ENCODE data around the gene COA8. TPM values are rescaled to one million over a fixed set of nuclear protein-coding genes. Genes with fewer than 3 reads are reported as not detected.

Gene COA8
- total and polyA plus RNA-seq, 2 of the 13 experiments (the other 11 are each of a cell fraction or from before 2014, with no cell fraction given) = 10.9 to 25.1 TPM

DNA sequence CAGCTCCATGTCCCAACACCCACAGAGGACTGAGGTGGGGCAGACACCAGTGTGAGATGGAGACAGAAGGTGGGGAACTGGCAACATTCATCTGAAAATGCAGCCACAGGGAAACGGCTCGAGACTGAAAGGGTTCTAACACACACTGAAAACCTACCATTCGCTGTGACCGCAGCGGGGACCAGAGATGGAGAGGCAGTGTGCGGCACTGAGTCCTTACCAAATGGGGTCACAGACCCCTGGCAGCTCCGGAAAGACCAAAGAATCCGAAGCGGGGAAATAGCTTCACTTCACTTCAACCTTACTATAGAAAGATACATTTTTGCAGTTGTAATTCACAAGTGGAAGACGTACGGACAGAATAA, 9.9 kb upstream of the COA8 start:
- TF ChIP-seq MTF2 (CRISPR knock-in tag; IDR thresholded peaks at IDR 0.05; ENCODE audit: borderline replicate concordance) (no peak), ZSCAN31 (CRISPR knock-in tag; IDR thresholded peaks at IDR 0.05; ENCODE audit: low read depth) (no peak), MEIS2 (CRISPR knock-in tag; IDR thresholded peaks at IDR 0.05) (no peak), ELF4 (CRISPR knock-in tag; IDR thresholded peaks at IDR 0.05; ENCODE audit: borderline replicate concordance) (no peak), MZF1 (CRISPR knock-in tag; IDR thresholded peaks at IDR 0.05; ENCODE audit: borderline replicate concordance) (no peak), NAIF1 (CRISPR knock-in tag; IDR thresholded peaks at IDR 0.05; ENCODE audit: borderline replicate concordance) (no peak), NKX3-1 (CRISPR knock-in tag; IDR thresholded peaks at IDR 0.05) (no peak), SRY (CRISPR knock-in tag; IDR thresholded peaks at IDR 0.05) (no peak), PAX8 (CRISPR knock-in tag; IDR thresholded peaks at IDR 0.05; ENCODE audit: borderline replicate concordance) (no peak)
- TF ChIP-seq, protein P1, sequence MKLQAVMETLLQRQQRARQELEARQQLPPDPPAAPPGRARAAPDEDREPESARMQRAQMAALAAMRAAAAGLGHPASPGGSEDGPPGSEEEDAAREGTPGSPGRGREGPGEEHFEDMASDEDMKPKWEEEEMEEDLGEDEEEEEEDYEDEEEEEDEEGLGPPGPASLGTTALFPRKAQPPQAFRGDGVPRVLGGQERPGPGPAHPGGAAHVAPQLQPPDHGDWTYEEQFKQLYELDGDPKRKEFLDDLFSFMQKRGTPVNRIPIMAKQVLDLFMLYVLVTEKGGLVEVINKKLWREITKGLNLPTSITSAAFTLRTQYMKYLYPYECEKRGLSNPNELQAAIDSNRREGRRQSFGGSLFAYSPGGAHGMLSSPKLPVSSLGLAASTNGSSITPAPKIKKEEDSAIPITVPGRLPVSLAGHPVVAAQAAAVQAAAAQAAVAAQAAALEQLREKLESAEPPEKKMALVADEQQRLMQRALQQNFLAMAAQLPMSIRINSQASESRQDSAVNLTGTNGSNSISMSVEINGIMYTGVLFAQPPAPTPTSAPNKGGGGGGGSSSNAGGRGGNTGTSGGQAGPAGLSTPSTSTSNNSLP (IDR thresholded peaks at IDR 0.05; ENCODE audit: low read depth, low read length) = no peak
- TF ChIP-seq, protein P2, sequence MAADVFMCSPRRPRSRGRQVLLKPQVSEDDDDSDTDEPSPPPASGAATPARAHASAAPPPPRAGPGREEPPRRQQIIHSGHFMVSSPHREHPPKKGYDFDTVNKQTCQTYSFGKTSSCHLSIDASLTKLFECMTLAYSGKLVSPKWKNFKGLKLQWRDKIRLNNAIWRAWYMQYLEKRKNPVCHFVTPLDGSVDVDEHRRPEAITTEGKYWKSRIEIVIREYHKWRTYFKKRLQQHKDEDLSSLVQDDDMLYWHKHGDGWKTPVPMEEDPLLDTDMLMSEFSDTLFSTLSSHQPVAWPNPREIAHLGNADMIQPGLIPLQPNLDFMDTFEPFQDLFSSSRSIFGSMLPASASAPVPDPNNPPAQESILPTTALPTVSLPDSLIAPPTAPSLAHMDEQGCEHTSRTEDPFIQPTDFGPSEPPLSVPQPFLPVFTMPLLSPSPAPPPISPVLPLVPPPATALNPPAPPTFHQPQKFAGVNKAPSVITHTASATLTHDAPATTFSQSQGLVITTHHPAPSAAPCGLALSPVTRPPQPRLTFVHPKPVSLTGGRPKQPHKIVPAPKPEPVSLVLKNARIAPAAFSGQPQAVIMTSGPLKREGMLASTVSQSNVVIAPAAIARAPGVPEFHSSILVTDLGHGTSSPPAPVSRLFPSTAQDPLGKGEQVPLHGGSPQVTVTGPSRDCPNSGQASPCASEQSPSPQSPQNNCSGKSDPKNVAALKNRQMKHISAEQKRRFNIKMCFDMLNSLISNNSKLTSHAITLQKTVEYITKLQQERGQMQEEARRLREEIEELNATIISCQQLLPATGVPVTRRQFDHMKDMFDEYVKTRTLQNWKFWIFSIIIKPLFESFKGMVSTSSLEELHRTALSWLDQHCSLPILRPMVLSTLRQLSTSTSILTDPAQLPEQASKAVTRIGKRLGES (CRISPR knock-in tag; IDR thresholded peaks at IDR 0.05; ENCODE audit: borderline replicate concordance) = no peak
- H3K9me3 ChIP-seq (ENCODE audit: low read length) = no peaks in the 10 kb centered on the region
- H3K36me3 ChIP-seq (replicated peaks in 1 of 2; ENCODE audit: control insufficient read depth in 1 of 2, insufficient read depth in 2 of 2, low read length in 2 of 2) = no peaks in the 10 kb centered on the region
- no peak overlapping the region for H3K27ac ChIP-seq (ENCODE audit: extremely low read length, insufficient read depth, low read length)
- no peak for FAIRE-seq
- H3K4me3 ChIP-seq (replicated peaks in 1 of 3; ENCODE audit: insufficient read depth in 1 of 3, low read depth in 2 of 3, low read length in 3 of 3) = no peak overlapping the region
- intact Hi-C loops (cut with micrococcal nuclease; ENCODE audit: unreplicated experiment) = no loop called here
- ChIA-PET POLR2A (interaction anchor here (2.0 kb wide), 1 partner anchor 24 kb away, joined by 4 read pairs; the partner anchor contains the start of gene TRMT61A), CTCF (ENCODE audit: low intra/inter-chr PET ratio, low total read pairs) (no interaction called here)
- H3K4me2 ChIP-seq (ENCODE audit: low read depth, low read length) = no peak overlapping the region
- no peak for ATAC-seq
- H3K79me2 ChIP-seq (ENCODE audit: insufficient read depth, low read length) = peaks cover 9% of the 10 kb centered on the region
- BruUV-seq (replicated peaks) = no TSS peak
- no peak overlapping the region for H2AFZ ChIP-seq (ENCODE audit: low read length)
- no peak for DNase-seq (ENCODE audit: low spot score)
- in situ Hi-C loops (cut with HindIII; ENCODE audit: extremely low pct_ligation_motif_present, low pct_unique_long_range_greater_than_20kb) = no loop called here
- H3K27me3 ChIP-seq (ENCODE audit: control insufficient read depth in 1 of 2, insufficient read depth in 2 of 2, low read length in 2 of 2) = no peaks in the 10 kb centered on the region
- H4K20me1 ChIP-seq (ENCODE audit: insufficient read depth, low read length) = no peaks in the 10 kb centered on the region
- peaks cover 21% of the 10 kb centered on the region for H3K4me1 ChIP-seq (ENCODE audit: insufficient read depth, low read length)
- no peak overlapping the region for H3K9ac ChIP-seq (ENCODE audit: insufficient read depth, low read depth, low read length)
- WGBS (ENCODE audit: low lambda C conversion rate) = 97% methylated on average over 11 of the region's 11 CpGs

Measured in HepG2 (cell line).